ENCODE results near the gene KSR1.

- TF ChIP-seq CTCF (IDR thresholded peaks at IDR 0.05), result no peak
- TF ChIP-seq POLR2A (IDR thresholded peaks at IDR 0.05), result no peak
Observed at GRCh38 chr17:27612160-27612770, 156.0 kb downstream of the KSR1 start.
